Peyer's patch (tissue), 4 donors: ENCODE measurements around the gene USP36. TPM values are rescaled to one million over a fixed set of nuclear protein-coding genes. Genes with fewer than 3 reads are reported as not detected.

Experiments
- DNase-seq, 3 donors: peaks; one replicate each; pipeline ENCODE4 v3.0.0-alpha.2; 2017 to 2019
- H3K27ac ChIP-seq, 4 donors: fragments of 200-600 bp; sonication (generic); one replicate each; pipeline ENCODE4 v1.5.1; 2016 to 2019
- H3K27me3 ChIP-seq, 2 donors: fragments of 200-600 bp; sonication (generic); one replicate each; pipeline ENCODE4 v1.5.1; 2019
- H3K36me3 ChIP-seq, 3 donors: fragments of 200-600 bp; sonication (generic); one replicate each; pipeline ENCODE4 v1.5.1; 2016 to 2019
- H3K4me1 ChIP-seq, 4 donors: fragments of 200-600 bp; sonication (generic); one replicate each; pipeline ENCODE4 v1.5.1; 2016 to 2019
- H3K4me3 ChIP-seq, 4 donors: fragments of 200-600 bp; sonication (generic); 1 replicate in 3 of 4; 2 replicates in 1 of 4; pipeline ENCODE4 v1.5.1; 2016 to 2019; ENCODE audit warnings: mild to moderate bottlenecking in 1 of 4
- H3K9me3 ChIP-seq, 4 donors: fragments of 200-600 bp; sonication (generic); one replicate each; pipeline ENCODE4 v1.5.1; 2016 to 2019; ENCODE audit warnings: mild to moderate bottlenecking in 1 of 4
- CTCF ChIP-seq, 6 experiments: fragments of 450-650 bp in 4 of 6; fragments of 200-600 bp in 2 of 6; sonication (generic) in 1 of 6; IDR thresholded peaks; one replicate each; pipeline ENCODE4 v1.5.1; 2017 to 2019; ENCODE audit warnings: antibody characterized with exemption in 6 of 6, mild to moderate bottlenecking in 3 of 6, moderate library complexity in 1 of 6
- POLR2A ChIP-seq, 2 donors: fragments of 450-650 bp; IDR thresholded peaks; one replicate each; pipeline ENCODE4 v1.5.1; 2017; ENCODE audit warnings: antibody characterized with exemption in 2 of 2, mild to moderate bottlenecking in 2 of 2, moderate library complexity in 2 of 2
- total RNA-seq, 4 donors: library from RNA; depleted of rRNA; stranded (reverse); fragments of >200 nt; gene quantifications; one replicate each; pipeline ENCODE4 v1.1.0, GENCODE V29; 2016

The USP36 gene
- total RNA-seq, 4 donors from 2014 or later, result 20.7 to 130 (median 59.9) TPM

DNA sequence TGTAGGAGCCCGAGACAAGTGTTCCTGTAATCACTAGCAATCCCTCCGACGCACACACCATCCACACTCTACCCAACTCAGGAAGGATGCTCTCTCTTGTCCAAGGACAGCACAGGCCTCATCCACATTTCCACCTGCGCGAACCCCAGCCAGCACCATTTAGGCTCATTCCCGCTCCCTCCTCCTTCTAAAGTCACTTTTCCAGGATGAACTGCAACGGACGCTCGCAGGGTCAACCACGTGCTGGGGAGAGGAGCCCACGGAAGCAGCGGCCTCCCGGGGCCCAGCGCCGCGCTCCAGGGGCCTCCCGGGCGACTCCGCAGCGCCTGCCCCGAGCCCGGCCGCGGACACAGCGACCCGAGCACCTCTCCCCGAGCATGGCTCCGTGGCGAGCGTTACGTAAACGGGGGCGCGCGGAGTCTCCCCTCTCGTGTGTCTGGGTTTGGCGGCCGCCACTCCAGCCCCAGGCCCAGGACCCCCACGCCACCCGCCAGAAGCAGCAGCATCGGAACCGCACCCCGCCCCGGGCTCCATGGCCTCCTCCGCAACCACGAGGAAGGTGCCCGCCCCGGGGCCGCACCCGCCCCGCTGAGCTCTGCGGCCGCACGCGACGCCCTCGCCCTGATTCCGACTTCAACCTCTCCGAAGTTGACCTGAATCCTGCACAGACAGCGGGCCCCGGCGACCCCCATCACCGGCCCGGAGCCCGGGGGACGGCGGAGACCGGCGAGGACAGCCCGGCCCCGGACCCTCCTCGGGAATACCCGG lies 668 bp downstream of the USP36 start:
- peak overlapping the region; percentile 69 to 94 (median 89) for H3K4me3 ChIP-seq
- H3K36me3 ChIP-seq, result peaks cover 0 to 32% (median 0%) of the 10 kb centered on the region in 3 donors
- no peaks in the 10 kb centered on the region for H3K27me3 ChIP-seq
- no peaks in the 10 kb centered on the region for H3K9me3 ChIP-seq
- H3K4me1 ChIP-seq, result peaks cover 0 to 21% (median 2%) of the 10 kb centered on the region in 4 donors
- TF ChIP-seq CTCF (IDR thresholded peaks at IDR 0.05), result no peak
- no peak for TF ChIP-seq POLR2A (IDR thresholded peaks at IDR 0.05)
- peak; percentile 30 to 82 (median 67) for DNase-seq
- peak overlapping the region; percentile 92 to 100 (median 100) for H3K27ac ChIP-seq

DNA sequence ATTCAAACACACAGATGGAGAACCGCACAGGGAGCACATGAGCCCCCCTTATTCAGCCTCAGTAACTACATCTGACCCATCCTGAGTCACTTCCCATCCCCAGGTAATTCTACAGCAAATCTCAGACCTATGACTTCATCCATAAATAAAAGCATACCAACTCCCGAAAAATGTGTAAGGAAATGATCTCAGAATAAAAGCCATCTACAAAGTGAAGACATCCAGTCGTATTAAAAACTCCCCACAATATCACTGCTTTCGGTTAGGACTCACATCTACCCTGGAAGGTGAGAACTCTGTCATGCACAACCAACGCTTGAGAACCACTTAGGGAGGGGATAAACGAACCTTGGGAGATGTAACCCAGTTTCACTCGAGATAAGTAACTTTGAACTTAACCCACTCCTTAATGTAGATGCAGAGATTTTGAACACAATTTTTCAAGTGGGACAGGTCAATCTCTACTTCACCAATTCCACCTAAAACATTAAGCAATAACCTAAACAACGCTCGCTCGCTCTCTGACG lies 1.3 kb downstream of the USP36 start:
- Histone ChIP-seq H3K27me3 (no peaks in the 10 kb centered on the region), H3K4me3 (peak overlapping the region; percentile 69 to 94 (median 89)), H3K4me1 (peaks cover 0 to 21% (median 2%) of the 10 kb centered on the region in 4 donors), H3K36me3 (peaks cover 0 to 38% (median 0%) of the 10 kb centered on the region in 3 donors), H3K27ac (peak overlapping the region; percentile 92 to 100 (median 100)), H3K9me3 (no peaks in the 10 kb centered on the region)
- DNase-seq, result no peak
- TF ChIP-seq POLR2A (IDR thresholded peaks at IDR 0.05) (no peak), CTCF (IDR thresholded peaks at IDR 0.05) (no peak)

DNA sequence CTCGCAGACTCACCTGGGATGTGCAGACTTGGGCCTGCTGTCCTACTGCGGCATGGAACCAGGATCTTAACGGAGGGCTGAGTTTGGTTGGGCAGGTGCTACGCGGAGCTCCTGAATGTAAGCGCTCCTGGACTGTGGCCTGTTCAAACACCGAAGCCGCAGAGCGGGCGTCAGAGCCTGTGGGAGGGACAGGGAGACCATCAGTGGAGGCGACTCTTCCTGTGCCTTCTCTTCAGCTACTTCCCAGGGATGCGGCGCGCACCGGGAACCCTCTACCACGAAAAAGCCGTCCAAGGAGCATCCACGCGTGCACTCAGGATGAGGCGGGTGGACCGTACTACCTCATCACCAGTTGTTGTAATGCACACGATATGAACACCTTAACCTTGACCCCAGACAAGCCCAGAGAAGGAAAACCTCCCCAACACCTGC lies 2.0 kb downstream of the USP36 start:
- Histone ChIP-seq H3K9me3 (no peaks in the 10 kb centered on the region), H3K4me3 (peak overlapping the region in 1 of 4 donors; percentile 87), H3K4me1 (peaks cover 0 to 21% (median 2%) of the 10 kb centered on the region in 4 donors), H3K27me3 (no peaks in the 10 kb centered on the region), H3K27ac (no peak overlapping the region), H3K36me3 (peaks cover 0 to 45% (median 0%) of the 10 kb centered on the region in 3 donors)
- DNase-seq, result peak in 1 of 3 donors; percentile 57
- TF ChIP-seq POLR2A (IDR thresholded peaks at IDR 0.05) (no peak), CTCF (IDR thresholded peaks at IDR 0.05) (no peak)

DNA sequence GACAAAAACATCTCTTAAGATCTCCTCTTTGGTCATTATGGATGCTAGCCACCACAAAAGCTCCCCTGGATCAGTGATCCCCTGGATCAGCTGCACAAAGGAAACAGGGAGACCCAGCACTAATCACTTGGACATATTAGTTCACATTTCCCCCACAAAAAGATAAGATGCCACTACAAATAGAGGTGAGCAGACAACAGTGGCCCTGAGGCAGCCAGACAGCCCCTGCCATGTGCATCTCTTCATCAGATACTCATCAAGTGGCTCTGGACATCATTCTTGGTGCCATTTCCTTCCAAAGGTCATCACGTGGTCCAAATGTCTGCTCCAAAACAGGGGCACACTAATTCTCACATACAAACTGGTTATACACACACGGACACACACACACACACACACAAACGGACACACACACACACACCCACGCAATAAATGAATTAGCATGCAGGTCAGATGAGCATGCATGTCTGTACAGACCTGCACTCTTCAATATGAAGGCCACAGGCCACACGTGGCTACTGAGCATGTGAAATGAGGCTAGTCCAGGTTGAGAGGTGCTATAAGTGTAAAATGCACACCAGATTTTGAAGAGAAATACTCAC lies 4.1 kb downstream of the USP36 start:
- no peak for DNase-seq
- Histone ChIP-seq H3K27ac (no peak overlapping the region), H3K4me1 (peaks cover 0 to 12% (median 2%) of the 10 kb centered on the region in 4 donors), H3K9me3 (no peaks in the 10 kb centered on the region), H3K36me3 (peaks cover 0 to 64% (median 0%) of the 10 kb centered on the region in 3 donors), H3K4me3 (no peak overlapping the region), H3K27me3 (no peaks in the 10 kb centered on the region)
- no peak for TF ChIP-seq CTCF (IDR thresholded peaks at IDR 0.05)
- no peak for TF ChIP-seq POLR2A (IDR thresholded peaks at IDR 0.05)

- no peak overlapping the region for H3K27ac ChIP-seq
- TF ChIP-seq CTCF (IDR thresholded peaks at IDR 0.05), result no peak
- no peak for TF ChIP-seq POLR2A (IDR thresholded peaks at IDR 0.05)
- H3K4me1 ChIP-seq, result peaks cover 0 to 11% (median 2%) of the 10 kb centered on the region in 4 donors
- H3K27me3 ChIP-seq, result no peaks in the 10 kb centered on the region
- H3K4me3 ChIP-seq, result no peak overlapping the region
- peaks cover 0 to 84% (median 0%) of the 10 kb centered on the region in 3 donors for H3K36me3 ChIP-seq
- no peak for DNase-seq
- no peaks in the 10 kb centered on the region for H3K9me3 ChIP-seq
Measured at GRCh38 chr17:78834571-78834970, 6.0 kb downstream of the USP36 start.
